Colon (tissue), 2 donors: ENCODE measurements around the gene HIVEP3.

ENCODE experiments used
- FAIRE-seq: peaks from 2 replicates; lab custom pipeline; 2012; peaks lifted over from hg19 to GRCh38; lab: Jason Lieb, UNC
- donor health status: control.
- donor health status: control.

HIVEP3 gene

GRCh38 chr1:41811051-41811795 is 107.5 kb downstream of the HIVEP3 start:
- no peak for FAIRE-seq

- FAIRE-seq = no peak
These were observed 108.3 kb downstream of the HIVEP3 start for GRCh38 chr1:41810446-41810845.

DNA sequence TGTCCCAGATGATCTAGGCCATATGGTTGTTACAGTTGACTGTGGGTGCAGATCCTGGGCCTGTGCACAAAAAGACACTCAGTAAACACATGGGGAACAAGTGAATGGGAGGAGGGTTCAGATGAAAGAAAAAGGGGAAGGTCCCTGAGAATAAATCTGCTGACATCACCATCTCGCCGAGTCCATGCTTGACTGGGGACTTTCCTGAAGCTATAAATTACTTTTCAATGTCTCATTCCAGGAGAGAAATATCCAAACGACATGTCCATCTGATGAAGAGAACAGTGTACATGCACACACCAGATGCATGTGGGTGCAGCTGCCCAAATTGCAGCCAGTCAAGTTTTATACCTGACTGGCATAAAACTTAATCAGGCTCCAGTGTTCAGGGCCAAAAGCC is 109.0 kb downstream of the HIVEP3 start:
- no peak for FAIRE-seq

GRCh38 chr1:41807390-41807789 is 111.3 kb downstream of the HIVEP3 start:
- FAIRE-seq = no peak

DNA sequence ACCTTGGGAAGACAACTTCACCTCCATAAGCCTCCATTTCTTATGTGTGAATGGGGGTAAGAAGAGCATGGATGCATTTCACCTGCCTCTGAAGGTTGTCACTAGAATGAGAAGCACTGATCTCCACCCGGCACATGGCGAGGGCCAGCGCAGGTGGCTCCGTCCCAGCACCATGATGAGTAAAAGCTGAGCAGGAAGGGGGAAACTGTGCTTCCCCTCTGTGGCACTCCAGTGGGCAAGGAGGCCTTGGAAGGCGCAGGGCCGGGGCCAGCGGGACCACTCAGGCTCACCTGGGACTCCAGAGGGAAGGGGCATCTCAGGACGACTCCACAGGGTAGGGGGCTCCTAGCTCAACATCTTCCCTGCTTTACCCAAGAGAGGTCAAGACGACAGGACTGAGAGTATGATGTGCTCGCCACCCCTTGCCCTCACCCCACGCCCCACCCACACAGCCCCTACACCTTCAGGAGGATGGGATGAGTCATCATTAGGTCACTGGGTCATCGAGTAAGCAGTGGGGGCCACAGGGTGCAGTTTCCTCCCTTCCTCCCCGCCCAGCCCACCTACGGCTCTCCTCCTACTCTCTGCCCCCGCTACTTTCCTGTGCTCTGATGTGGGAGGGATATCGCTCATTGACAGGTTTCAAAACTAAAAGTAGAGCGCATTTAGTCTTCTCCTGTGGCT is 112.1 kb downstream of the HIVEP3 start:
- FAIRE-seq = no peak

GRCh38 chr1:41805771-41806471 is 112.8 kb downstream of the HIVEP3 start:
- no peak for FAIRE-seq

DNA sequence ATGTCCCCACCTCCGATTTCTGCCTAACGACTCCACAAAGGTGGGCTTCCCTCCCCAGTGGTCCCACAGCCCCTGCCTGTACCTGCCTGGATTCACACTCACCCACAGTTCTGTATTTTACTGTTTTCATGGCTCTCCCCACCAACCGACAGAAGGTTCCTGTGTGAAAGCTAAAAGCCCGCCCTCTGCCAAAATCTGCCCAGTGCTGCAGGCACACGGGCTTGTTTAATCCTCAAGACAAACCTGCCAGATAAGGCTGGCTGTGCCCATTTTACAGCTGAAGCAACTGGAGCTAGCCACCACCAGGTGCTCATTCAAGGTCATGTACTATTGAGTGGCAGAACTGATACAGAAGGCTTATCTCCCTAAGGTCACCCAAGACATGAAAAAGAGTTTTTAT is 114.5 kb downstream of the HIVEP3 start:
- FAIRE-seq = no peak

DNA sequence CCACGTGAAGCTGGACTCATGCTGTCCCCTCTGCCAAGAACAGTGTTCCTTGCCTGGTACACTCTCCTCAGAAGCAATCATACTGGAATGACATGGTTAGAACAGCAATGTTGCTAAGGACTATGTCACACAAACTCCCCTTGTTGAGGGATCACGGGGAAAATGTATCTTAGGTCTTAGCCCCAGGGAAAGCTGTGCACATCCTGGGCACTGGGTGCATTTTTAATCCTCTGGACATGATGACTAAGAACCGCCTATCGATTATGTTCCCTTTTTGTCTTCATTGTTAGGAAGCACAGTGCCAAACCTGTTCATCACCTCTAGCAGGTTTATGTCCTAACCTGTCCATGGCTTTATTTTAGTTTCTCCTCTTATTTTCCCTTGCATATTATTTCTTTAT is 115.1 kb downstream of the HIVEP3 start:
- FAIRE-seq = no peak

DNA sequence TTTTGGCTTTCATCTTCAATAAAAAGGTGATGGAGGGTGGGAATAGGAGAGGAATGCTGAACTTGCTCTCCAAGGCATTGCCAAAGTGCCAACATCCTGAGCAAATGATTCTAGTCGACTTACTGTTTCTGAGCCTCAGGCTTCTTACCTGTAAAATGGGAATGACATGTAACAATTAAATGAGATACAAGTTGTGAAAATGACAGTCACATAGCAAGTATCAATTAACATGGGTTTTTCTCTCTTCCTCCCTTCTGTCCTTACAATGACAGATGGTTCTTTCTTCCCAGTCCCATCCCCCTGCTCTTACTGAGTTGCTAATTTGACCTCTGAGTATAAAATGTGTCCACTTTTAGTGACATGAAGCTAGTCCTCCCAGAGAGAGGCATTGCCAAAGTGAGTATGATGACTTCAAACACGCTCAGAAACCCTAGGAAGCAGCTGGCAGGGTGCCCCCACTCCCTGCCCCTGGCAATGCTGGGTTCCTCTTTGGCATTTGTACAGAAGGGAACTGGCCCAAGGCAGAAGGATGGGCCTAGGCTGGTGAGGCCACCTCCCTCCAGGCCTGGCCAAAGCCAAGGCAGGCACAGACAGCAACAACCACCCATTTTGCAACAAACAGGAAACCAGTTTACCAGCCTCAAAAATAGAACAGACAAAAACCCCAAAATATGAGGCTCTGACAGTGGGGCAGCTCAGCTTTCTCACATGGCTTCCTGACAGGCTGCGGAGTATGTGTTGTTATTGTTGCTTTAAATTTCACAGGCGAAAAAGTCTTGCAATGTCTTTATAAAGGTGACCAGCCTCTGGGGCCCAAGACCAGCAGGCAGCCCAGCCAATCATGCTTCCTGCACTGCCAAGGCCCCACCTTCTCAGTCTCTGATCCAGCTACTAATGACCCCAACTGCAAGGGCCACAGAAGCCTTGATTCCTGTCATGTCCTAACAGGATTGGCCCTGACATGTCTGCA is 115.9 kb downstream of the HIVEP3 start:
- no peak for FAIRE-seq

DNA sequence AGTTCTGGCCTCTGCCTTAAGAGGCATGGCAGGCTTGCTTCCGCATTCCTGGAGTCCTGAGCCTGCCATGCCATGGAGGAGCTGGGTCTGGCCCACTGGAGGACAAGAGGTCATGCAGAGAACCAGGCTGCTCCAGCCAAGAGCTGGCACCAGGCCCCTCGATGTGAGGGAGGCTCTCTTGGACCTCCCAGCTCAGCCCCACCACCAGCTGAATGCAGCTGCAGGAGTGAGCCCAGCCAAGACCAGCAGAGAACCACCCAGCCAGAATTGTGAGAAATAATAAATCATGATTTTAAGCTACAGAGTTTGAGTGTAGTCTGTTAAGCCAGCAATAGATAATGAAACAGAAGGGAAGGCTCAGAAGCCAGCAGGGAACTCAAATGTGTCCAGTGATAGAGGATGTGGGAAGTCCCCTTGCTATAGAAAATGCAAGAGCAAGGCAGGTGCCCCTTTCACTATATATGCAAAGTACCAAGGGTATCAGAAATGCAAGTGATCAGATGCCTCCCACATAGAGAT is 118.4 kb downstream of the HIVEP3 start:
- FAIRE-seq = no peak

DNA sequence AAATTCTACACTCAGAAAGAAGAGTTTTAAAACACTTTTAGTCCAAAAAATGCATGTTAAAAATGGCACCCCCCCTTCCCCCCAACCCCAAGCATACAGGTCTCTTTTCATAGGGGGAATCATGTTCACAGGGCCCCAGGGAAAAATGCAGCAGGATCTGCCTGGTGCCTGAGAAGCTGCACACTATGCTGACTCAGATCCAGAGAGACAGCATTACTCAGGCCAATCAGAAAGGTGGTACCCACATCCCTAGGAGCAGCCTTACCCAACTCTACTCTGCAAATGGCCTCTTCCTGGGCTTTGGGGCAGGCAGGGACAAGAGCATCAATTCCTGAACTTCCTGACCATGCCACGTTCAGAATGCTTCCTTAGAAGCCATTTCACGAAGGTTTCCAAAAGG is 119.0 kb downstream of the HIVEP3 start:
- no peak for FAIRE-seq

DNA sequence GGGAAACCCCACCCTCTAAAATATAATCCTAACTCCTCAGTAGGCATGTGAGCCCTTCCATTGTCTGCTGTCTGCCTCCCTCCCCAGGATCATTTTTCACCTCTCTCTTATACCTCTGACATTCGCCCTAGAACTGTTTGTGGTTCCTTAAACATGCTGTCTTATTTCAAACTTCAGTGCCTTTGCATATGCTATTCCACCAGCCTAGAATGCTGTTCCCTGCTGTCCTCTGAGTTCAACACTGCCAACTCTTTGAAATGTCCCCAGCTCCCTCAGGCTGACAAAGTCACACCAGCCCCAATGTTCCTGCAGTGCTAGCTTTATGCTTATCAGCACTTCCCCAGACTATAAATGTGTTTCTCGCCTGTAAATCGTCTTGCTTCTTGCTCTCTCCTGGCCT is 119.5 kb downstream of the HIVEP3 start:
- no peak for FAIRE-seq

GRCh38 chr1:41795205-41795762 is 123.4 kb downstream of the HIVEP3 start:
- FAIRE-seq = no peak

- FAIRE-seq = no peak
These were observed 124.7 kb downstream of the HIVEP3 start for GRCh38 chr1:41794031-41794430.

DNA sequence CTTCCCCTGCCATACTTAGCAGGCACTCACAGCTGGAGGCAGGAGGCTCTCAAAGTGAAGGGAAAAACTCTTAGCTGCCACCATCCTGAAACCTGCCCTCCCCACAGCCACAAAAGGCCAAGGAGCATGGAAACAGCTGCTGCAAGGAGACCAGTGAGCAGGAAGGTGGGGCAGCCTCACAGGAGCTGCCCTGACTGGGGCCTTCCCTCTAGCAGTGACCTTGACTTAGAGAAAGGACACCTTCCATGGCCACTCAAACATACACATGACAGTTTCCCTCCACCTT is 126.3 kb downstream of the HIVEP3 start:
- FAIRE-seq = no peak

DNA sequence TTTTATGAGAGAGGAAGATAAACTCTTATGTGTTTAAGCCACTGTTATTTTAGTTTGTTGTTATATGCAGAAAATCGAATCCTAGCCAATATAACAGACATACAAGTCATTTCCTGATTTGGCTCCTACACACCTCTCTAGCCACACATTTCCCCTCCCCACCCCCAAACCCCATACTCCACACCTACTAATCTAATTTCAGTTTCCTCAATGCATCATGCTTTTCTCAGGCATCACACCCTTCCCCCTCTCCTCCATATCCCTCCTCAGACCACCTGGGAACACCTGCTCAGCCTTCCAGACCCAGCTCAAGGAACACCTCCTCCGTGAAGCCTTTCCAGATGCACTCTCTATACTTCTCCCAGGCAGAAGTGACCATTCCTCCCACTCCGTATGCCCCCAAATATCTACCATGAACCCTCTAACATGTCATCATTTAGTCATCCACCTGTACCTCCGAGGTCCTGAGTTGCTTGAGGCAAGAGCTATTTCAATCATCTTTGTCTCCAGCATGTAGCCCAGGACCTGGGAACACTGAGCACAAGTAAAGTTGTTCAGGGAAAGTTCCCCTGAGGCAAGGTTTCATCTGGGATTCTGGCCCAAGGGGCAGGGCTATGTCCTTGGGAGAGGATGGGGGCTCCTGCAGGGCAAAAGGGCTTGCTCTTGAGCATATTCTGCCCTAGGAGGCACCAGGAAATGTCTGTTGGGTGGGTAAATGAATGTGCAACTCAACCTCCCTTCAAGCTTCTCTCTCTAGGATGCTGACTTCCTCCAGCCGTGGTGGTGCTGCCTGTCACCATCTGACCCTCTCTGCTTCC is 126.8 kb downstream of the HIVEP3 start:
- FAIRE-seq = no peak

GRCh38 chr1:41790351-41790750 is 128.4 kb downstream of the HIVEP3 start:
- no peak for FAIRE-seq

- FAIRE-seq = no peak
These were observed 128.9 kb downstream of the HIVEP3 start for GRCh38 chr1:41789661-41790330.

- FAIRE-seq = no peak
These were observed 130.3 kb downstream of the HIVEP3 start for GRCh38 chr1:41788427-41788826.

- FAIRE-seq = no peak
These were observed 134.0 kb downstream of the HIVEP3 start for GRCh38 chr1:41784531-41785274.
